ENCODE measurements around the gene GPANK1. TPM values are rescaled to one million over a fixed set of nuclear protein-coding genes. Genes with fewer than 3 reads are reported as not detected.

The GPANK1 gene
- total and polyA plus RNA-seq, 2 of the 13 experiments (the other 11 are each of a cell fraction or from before 2014, with no cell fraction given), result 15.4 to 22.8 TPM

- TF ChIP-seq REST (IDR thresholded peaks at IDR 0.05; ENCODE audit: borderline replicate concordance in 1 of 2, low read depth in 1 of 2, low read length in 2 of 2) (no peak), POLR2AphosphoS5 (IDR thresholded peaks at IDR 0.05; ENCODE audit: low read depth, low read length) (peak; percentile 53), POLR2A (IDR thresholded peaks at IDR 0.05; ENCODE audit: insufficient read depth in 1 of 2, low read depth in 2 of 2, low read length in 2 of 2) (peak in 1 of 2 experiments; percentile 55; a peak in 1 of 4 replicates), RBFOX2 (IDR thresholded peaks at IDR 0.05; ENCODE audit: low read depth, low read length) (peak; percentile 53), POLR2AphosphoS2 (IDR thresholded peaks at IDR 0.05; ENCODE audit: low read depth, low read length) (peak; percentile 11; the same call in 1 of the 2 replicates), AGO2 (optimal IDR thresholded peaks at IDR 0.05; ENCODE audit: low read depth, low read length) (peak; percentile 80), ZNF687 (CRISPR knock-in tag; IDR thresholded peaks at IDR 0.05) (peak; percentile 39), KDM2A (CRISPR knock-in tag; IDR thresholded peaks at IDR 0.05; ENCODE audit: borderline replicate concordance, low read depth) (0 out of 2 replicates have a peak, but pooled peaks have one; percentile 2), IKZF5 (CRISPR knock-in tag; IDR thresholded peaks at IDR 0.05) (no peak), ZBTB8A (CRISPR knock-in tag; IDR thresholded peaks at IDR 0.05; ENCODE audit: borderline replicate concordance, low read depth) (no peak)
These were observed 27.9 kb downstream of the GPANK1 start (continued) for GRCh38 chr6:31636698-31637596.

Data from HepG2 (cell line).